Activated naive CD8-positive, alpha-beta T cell treated with anti-CD3 and anti-CD28 coated beads, Interleukin-2, amount 10 ng/mL, durations not matched to agents 7 days and 5 days (primary cell): Measurements from ENCODE around the gene TRMT44. TPM values are rescaled to one million over a fixed set of nuclear protein-coding genes. Genes with fewer than 3 reads are reported as not detected.
A peak's percentile ranks its signal among the peaks of the same experiment; 100 is the strongest.

Source experiments
- ATAC-seq: fragments of 150-1000 bp; cut with Tn5 transposase; one replicate; pipeline ENCODE4 v1.10.0; 2021; ENCODE audit warnings: low read depth, moderate library complexity
- POLR2A ChIA-PET: fragments of 350-600 bp; sonication (Branson Sonifier 250); formaldehyde crosslinking; loops from one replicate; lab custom pipeline; 2021; ENCODE audit warnings: antibody characterized with exemption; lab: Charles Lee
- DNase-seq: peaks from one replicate; pipeline ENCODE4 v3.0.0; 2021
- H3K27ac Mint-ChIP-seq: one replicate; pipeline ENCODE4 v1.8.0; 2022; ENCODE audit warnings: mild to moderate bottlenecking, mixed read lengths
- H3K27me3 Mint-ChIP-seq: one replicate; pipeline ENCODE4 v1.8.0; 2022; ENCODE audit warnings: mild to moderate bottlenecking, moderate library complexity, mixed read lengths
- H3K36me3 Mint-ChIP-seq: one replicate; pipeline ENCODE4 v1.8.0; 2021; ENCODE audit warnings: mild to moderate bottlenecking, mixed read lengths
- H3K4me1 Mint-ChIP-seq: one replicate; pipeline ENCODE4 v1.8.0; 2021; ENCODE audit warnings: mixed read lengths
- H3K4me3 Mint-ChIP-seq: one replicate; pipeline ENCODE4 v1.8.0; 2022; ENCODE audit warnings: mild to moderate bottlenecking, moderate library complexity, mixed read lengths
- H3K9me3 Mint-ChIP-seq: one replicate; pipeline ENCODE4 v1.8.0; 2021; ENCODE audit warnings: mixed read lengths
- total RNA-seq, 2 experiments: library from RNA; stranded (reverse); gene quantifications; one replicate each; pipeline ENCODE4 v1.2.3, GENCODE V29; 2021

TRMT44 gene
- total RNA-seq, 2 experiments from 2014 or later: 26.1 to 27.9 TPM

- ATAC-seq: no peak
- Mint-ChIP-seq H3K36me3 (peaks cover 2% of the 10 kb centered on the region), H3K27ac (no peak overlapping the region), H3K9me3 (no peaks in the 10 kb centered on the region), H3K4me1 (peaks cover 22% of the 10 kb centered on the region), H3K27me3 (no peaks in the 10 kb centered on the region), H3K4me3 (no peak overlapping the region)
- DNase-seq: no peak
- POLR2A ChIA-PET: no interaction called here
Measured at GRCh38 chr4:8431553-8431952, 9.0 kb upstream of the TRMT44 start.

GRCh38 chr4:8433136-8433535 is 7.4 kb upstream of the TRMT44 start:
- DNase-seq (no peak), ATAC-seq (no peak)
- Mint-ChIP-seq H3K27ac (no peak overlapping the region), H3K27me3 (no peaks in the 10 kb centered on the region), H3K4me1 (peaks cover 25% of the 10 kb centered on the region), H3K9me3 (no peaks in the 10 kb centered on the region), H3K4me3 (no peak overlapping the region), H3K36me3 (peaks cover 2% of the 10 kb centered on the region)
- POLR2A ChIA-PET: no interaction called here

- H3K27me3 Mint-ChIP-seq: no peaks in the 10 kb centered on the region
- DNase-seq (no peak), ATAC-seq (no peak)
- H3K4me3 Mint-ChIP-seq: peak overlapping the region; percentile 82
- peaks cover 2% of the 10 kb centered on the region for H3K36me3 Mint-ChIP-seq
- peaks cover 22% of the 10 kb centered on the region for H3K4me1 Mint-ChIP-seq
- no peak overlapping the region for H3K27ac Mint-ChIP-seq
- no peaks in the 10 kb centered on the region for H3K9me3 Mint-ChIP-seq
- POLR2A ChIA-PET: no interaction called here
Measured at GRCh38 chr4:8434251-8435073, 6.1 kb upstream of the TRMT44 start.

GRCh38 chr4:8435656-8436121 is 4.9 kb upstream of the TRMT44 start:
- ATAC-seq (peak; percentile 35), DNase-seq (peak; percentile 49)
- Mint-ChIP-seq H3K4me3 (peak overlapping the region; percentile 82), H3K27me3 (no peaks in the 10 kb centered on the region), H3K4me1 (peaks cover 28% of the 10 kb centered on the region), H3K27ac (peak overlapping the region; percentile 88), H3K36me3 (peaks cover 7% of the 10 kb centered on the region), H3K9me3 (no peaks in the 10 kb centered on the region)
- POLR2A ChIA-PET: interaction anchor here (0.6 to 1.3 kb wide), 2 partner anchors 237 to 1752 kb away, joined by 3 read pairs; partner anchors contain the start of gene SH3TC1

- Mint-ChIP-seq H3K4me1 (peaks cover 36% of the 10 kb centered on the region), H3K27me3 (no peaks in the 10 kb centered on the region), H3K4me3 (no peak overlapping the region), H3K9me3 (no peaks in the 10 kb centered on the region), H3K27ac (no peak overlapping the region), H3K36me3 (peaks cover 7% of the 10 kb centered on the region)
- POLR2A ChIA-PET: interaction anchor here (1.1 kb wide), 1 partner anchor 9 kb away, joined by 5 read pairs; no protein-coding TSS in a partner anchor
- no peak for DNase-seq
- no peak for ATAC-seq
Measured at GRCh38 chr4:8437281-8437680, 3.3 kb upstream of the TRMT44 start.

- Mint-ChIP-seq H3K4me3 (peak overlapping the region; percentile 97), H3K4me1 (peaks cover 48% of the 10 kb centered on the region), H3K36me3 (peaks cover 7% of the 10 kb centered on the region), H3K27ac (peak overlapping the region; percentile 7), H3K27me3 (no peaks in the 10 kb centered on the region), H3K9me3 (no peaks in the 10 kb centered on the region)
- DNase-seq: no peak
- ATAC-seq: no peak
- POLR2A ChIA-PET: interaction anchor here (4.1 kb wide), 1 partner anchor 10 kb away, joined by 27 read pairs; no protein-coding TSS in a partner anchor
Measured at GRCh38 chr4:8438743-8439142, 1.8 kb upstream of the TRMT44 start.

GRCh38 chr4:8439168-8439567 is 1.4 kb upstream of the TRMT44 start:
- no peak for DNase-seq
- Mint-ChIP-seq H3K4me1 (peaks cover 51% of the 10 kb centered on the region), H3K36me3 (peaks cover 7% of the 10 kb centered on the region), H3K4me3 (peak overlapping the region; percentile 97), H3K27me3 (no peaks in the 10 kb centered on the region), H3K27ac (peak overlapping the region; percentile 7), H3K9me3 (no peaks in the 10 kb centered on the region)
- ATAC-seq: no peak
- POLR2A ChIA-PET: interaction anchor here (4.1 kb wide), 1 partner anchor 11 kb away, joined by 27 read pairs; no protein-coding TSS in a partner anchor

- ATAC-seq: peak; percentile 34
Measured at GRCh38 chr4:8439914-8440491, 574 bp upstream of the TRMT44 start.

GRCh38 chr4:8441499-8442091 is 1.0 kb downstream of the TRMT44 start:
- DNase-seq (no peak), ATAC-seq (no peak)
- H3K27ac Mint-ChIP-seq: peak overlapping the region; percentile 70
- H3K4me1 Mint-ChIP-seq: peaks cover 38% of the 10 kb centered on the region
- H3K36me3 Mint-ChIP-seq: peaks cover 6% of the 10 kb centered on the region
- peak overlapping the region; percentile 97 for H3K4me3 Mint-ChIP-seq
- H3K9me3 Mint-ChIP-seq: no peaks in the 10 kb centered on the region
- POLR2A ChIA-PET: interaction anchor here (1.1 to 4.1 kb wide), 2 partner anchors 12 to 13 kb away, joined by 3 to 27 read pairs; no protein-coding TSS in a partner anchor
- H3K27me3 Mint-ChIP-seq: no peaks in the 10 kb centered on the region

More at GRCh38 chr4:8439914-8440491, 574 bp upstream of the TRMT44 start:
- Mint-ChIP-seq H3K36me3 (peaks cover 7% of the 10 kb centered on the region), H3K27me3 (no peaks in the 10 kb centered on the region), H3K4me3 (peak overlapping the region; percentile 97), H3K27ac (peak overlapping the region; percentile 98), H3K4me1 (peaks cover 46% of the 10 kb centered on the region), H3K9me3 (no peaks in the 10 kb centered on the region)
- DNase-seq: no peak
- POLR2A ChIA-PET: interaction anchor here (4.1 kb wide), 1 partner anchor 12 kb away, joined by 27 read pairs; no protein-coding TSS in a partner anchor

GRCh38 chr4:8442596-8443358 is 2.2 kb downstream of the TRMT44 start:
- H3K27ac Mint-ChIP-seq: peak overlapping the region; percentile 65
- POLR2A ChIA-PET: no interaction called here
- peak overlapping the region; percentile 62 for H3K4me3 Mint-ChIP-seq
- no peak for ATAC-seq
- H3K27me3 Mint-ChIP-seq: no peaks in the 10 kb centered on the region
- peaks cover 33% of the 10 kb centered on the region for H3K4me1 Mint-ChIP-seq
- peaks cover 6% of the 10 kb centered on the region for H3K36me3 Mint-ChIP-seq
- DNase-seq: no peak
- no peaks in the 10 kb centered on the region for H3K9me3 Mint-ChIP-seq

GRCh38 chr4:8443801-8444200 is 3.2 kb downstream of the TRMT44 start:
- H3K4me3 Mint-ChIP-seq: no peak overlapping the region
- peaks cover 6% of the 10 kb centered on the region for H3K36me3 Mint-ChIP-seq
- H3K9me3 Mint-ChIP-seq: no peaks in the 10 kb centered on the region
- POLR2A ChIA-PET: no interaction called here
- no peak for ATAC-seq
- DNase-seq: no peak
- H3K27ac Mint-ChIP-seq: no peak overlapping the region
- H3K4me1 Mint-ChIP-seq: peaks cover 33% of the 10 kb centered on the region
- H3K27me3 Mint-ChIP-seq: no peaks in the 10 kb centered on the region

GRCh38 chr4:8446122-8446521 is 5.5 kb downstream of the TRMT44 start:
- no peak overlapping the region for H3K4me3 Mint-ChIP-seq
- no peak overlapping the region for H3K27ac Mint-ChIP-seq
- H3K9me3 Mint-ChIP-seq: no peaks in the 10 kb centered on the region
- no peaks in the 10 kb centered on the region for H3K27me3 Mint-ChIP-seq
- no peak for DNase-seq
- peaks cover 25% of the 10 kb centered on the region for H3K4me1 Mint-ChIP-seq
- POLR2A ChIA-PET: no interaction called here
- H3K36me3 Mint-ChIP-seq: peaks cover 4% of the 10 kb centered on the region
- no peak for ATAC-seq
